Tibial nerve (tissue), 4 donors: ENCODE data around the gene PARM1.

Experiments used
- EP300 ChIP-seq, 2 donors: sonication (generic); formaldehyde crosslinking; IDR thresholded peaks; one replicate each; pipeline ENCODE4 v1.6.1; 2017; ENCODE audit warnings: antibody characterized with exemption in 2 of 2, mild to moderate bottlenecking in 1 of 2
- POLR2A ChIP-seq, 2 donors: fragments of 450-650 bp; IDR thresholded peaks; one replicate each; pipeline ENCODE4 v1.6.1; 2017; ENCODE audit warnings: antibody characterized with exemption in 2 of 2, mild to moderate bottlenecking in 2 of 2, moderate library complexity in 2 of 2
- TF ChIP-seq, protein P1 (sequence below), 5 experiments: fragments of 200-600 bp in 3 of 5; fragments of 450-650 bp in 2 of 5; sonication (generic) in 3 of 5; IDR thresholded peaks; one replicate each; pipeline ENCODE4 v1.5.1; 2016 to 2019; ENCODE audit warnings: antibody characterized with exemption in 5 of 5, mild to moderate bottlenecking in 3 of 5, moderate library complexity in 2 of 5

GRCh38 chr4:75065909-75066308 lies 133.0 kb downstream of the PARM1 start:
- TF ChIP-seq, protein P1, sequence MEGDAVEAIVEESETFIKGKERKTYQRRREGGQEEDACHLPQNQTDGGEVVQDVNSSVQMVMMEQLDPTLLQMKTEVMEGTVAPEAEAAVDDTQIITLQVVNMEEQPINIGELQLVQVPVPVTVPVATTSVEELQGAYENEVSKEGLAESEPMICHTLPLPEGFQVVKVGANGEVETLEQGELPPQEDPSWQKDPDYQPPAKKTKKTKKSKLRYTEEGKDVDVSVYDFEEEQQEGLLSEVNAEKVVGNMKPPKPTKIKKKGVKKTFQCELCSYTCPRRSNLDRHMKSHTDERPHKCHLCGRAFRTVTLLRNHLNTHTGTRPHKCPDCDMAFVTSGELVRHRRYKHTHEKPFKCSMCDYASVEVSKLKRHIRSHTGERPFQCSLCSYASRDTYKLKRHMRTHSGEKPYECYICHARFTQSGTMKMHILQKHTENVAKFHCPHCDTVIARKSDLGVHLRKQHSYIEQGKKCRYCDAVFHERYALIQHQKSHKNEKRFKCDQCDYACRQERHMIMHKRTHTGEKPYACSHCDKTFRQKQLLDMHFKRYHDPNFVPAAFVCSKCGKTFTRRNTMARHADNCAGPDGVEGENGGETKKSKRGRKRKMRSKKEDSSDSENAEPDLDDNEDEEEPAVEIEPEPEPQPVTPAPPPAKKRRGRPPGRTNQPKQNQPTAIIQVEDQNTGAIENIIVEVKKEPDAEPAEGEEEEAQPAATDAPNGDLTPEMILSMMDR (IDR thresholded peaks at IDR 0.05): no peak
- TF ChIP-seq POLR2A (IDR thresholded peaks at IDR 0.05) (no peak), EP300 (IDR thresholded peaks at IDR 0.05) (no peak)
